GM12878 (cell line): ENCODE measurements around the gene TMEM120B. TPM values are rescaled to one million over a fixed set of nuclear protein-coding genes. Genes with fewer than 3 reads are reported as not detected.

Experiments
- HDGF ChIP-seq: fragments of 450-650 bp; IDR thresholded peaks from 2 replicates; pipeline ENCODE4 v1.6.1; 2016; ENCODE audit warnings: antibody characterized with exemption
- LARP7 ChIP-seq: fragments of 450-650 bp; IDR thresholded peaks from 2 replicates; pipeline ENCODE4 v1.6.1; 2017; ENCODE audit warnings: mild to moderate bottlenecking
- NFIC ChIP-seq: IDR thresholded peaks from 2 replicates; pipeline ENCODE4 v1.6.1; 2012; ENCODE audit warnings: low read depth, mild to moderate bottlenecking, inconsistent platforms, low read length, moderate library complexity
- NR2C2 ChIP-seq: IDR thresholded peaks from 2 replicates; pipeline ENCODE4 v1.6.1; 2011; ENCODE audit warnings: borderline replicate concordance, low read depth; ENCODE audit not compliant: control insufficient read depth, insufficient read length
- NRF1 ChIP-seq: conservative IDR thresholded peaks from 2 replicates; pipeline ENCODE4 v1.6.1; 2011; ENCODE audit warnings: mild to moderate bottlenecking, low read depth, low read length, improper control_type of control experiment
- POLR2AphosphoS5 ChIP-seq: IDR thresholded peaks from 2 replicates; pipeline ENCODE4 v1.6.1; 2011; ENCODE audit warnings: mild to moderate bottlenecking, low read length, inconsistent platforms
- POU2F2 ChIP-seq: IDR thresholded peaks from 3 replicates; pipeline ENCODE4 v1.6.1; 2011; ENCODE audit warnings: low read depth, mild to moderate bottlenecking, low read length, borderline replicate concordance
- RBBP5 ChIP-seq: fragments of 200-600 bp; sonication (generic); conservative IDR thresholded peaks from 2 replicates; pipeline ENCODE4 v1.6.1; 2016
- SMARCA5 ChIP-seq: fragments of 450-650 bp; IDR thresholded peaks from 2 replicates; pipeline ENCODE4 v1.6.1; 2017; ENCODE audit warnings: mild to moderate bottlenecking
- TBL1XR1 ChIP-seq: IDR thresholded peaks from 2 replicates; pipeline ENCODE4 v1.6.1; 2012; ENCODE audit warnings: low read depth, low read length, improper control_type of control experiment
- TCF3 ChIP-seq: IDR thresholded peaks from 2 replicates; pipeline ENCODE4 v1.6.1; 2012; ENCODE audit warnings: low read depth, mild to moderate bottlenecking, low read length, borderline replicate concordance; ENCODE audit not compliant: insufficient read depth
- ZBTB33 ChIP-seq: fragments of 450-650 bp; IDR thresholded peaks from 2 replicates; pipeline ENCODE4 v1.6.1; 2017; ENCODE audit warnings: mild to moderate bottlenecking
- ZZZ3 ChIP-seq: IDR thresholded peaks from 2 replicates; pipeline ENCODE4 v1.6.1; 2011; ENCODE audit warnings: low read depth; ENCODE audit not compliant: control insufficient read depth, insufficient read length
- polyA plus RNA-seq, 11 experiments: library from polyadenylated mRNA; depleted of rRNA in 4 of 11; unstranded in 6 of 11; stranded (reverse) in 5 of 11; fragments of >200 nt; fragmentation: Nextera tagmentation in 4 of 11; fragmentation: Illumina TruSeq in 1 of 11; extraction: Ambion mirVana in 4 of 11; extraction: Trizol in 1 of 11; gene quantifications; 1 replicate in 1 of 11; 2 replicates in 10 of 11; pipeline versions ENCODE4 v1.2.1 to v1.2.3, GENCODE V29; 2011 to 2016; ENCODE audit warnings: inconsistent platforms in 2 of 11, missing spikeins in 2 of 11, low read depth in 1 of 11
- total RNA-seq, 4 experiments: library from RNA; depleted of rRNA in 3 of 4; stranded (reverse); fragments of >200 nt in 3 of 4; fragmentation: Illumina TruSeq in 1 of 4; extraction: Trizol in 1 of 4; gene quantifications; 2 replicates each; pipeline versions ENCODE4 v1.2.1 to v1.2.3, GENCODE V29; 2013 to 2021
- TF ChIP-seq, protein P1 (sequence below): fragments of 450-650 bp; IDR thresholded peaks from 2 replicates; pipeline ENCODE4 v1.6.1; 2016; ENCODE audit warnings: mild to moderate bottlenecking
- TF ChIP-seq, protein P2 (sequence below): fragments of 450-650 bp; IDR thresholded peaks from 2 replicates; pipeline ENCODE4 v1.6.1; 2017; ENCODE audit warnings: mild to moderate bottlenecking, moderate library complexity
- TF ChIP-seq, protein P3 (sequence below): IDR thresholded peaks from 2 replicates; pipeline ENCODE4 v1.6.1; 2012; ENCODE audit warnings: low read depth, low read length, improper control_type of control experiment

Gene TMEM120B
- total and polyA plus RNA-seq, 10 of the 15 experiments (the other 5 are each of a cell fraction or from before 2014, with no cell fraction given): 4.0 to 26.2 (median 9.2) TPM

- TF ChIP-seq ZZZ3: no peak
- TF ChIP-seq NRF1: no peak
- no peak for TF ChIP-seq POU2F2
- no peak for TF ChIP-seq POLR2AphosphoS5
- TF ChIP-seq HDGF: 0 out of 2 replicates have a peak, but pooled peaks have one; percentile 54
- TF ChIP-seq NR2C2: no peak
- TF ChIP-seq, protein P1, sequence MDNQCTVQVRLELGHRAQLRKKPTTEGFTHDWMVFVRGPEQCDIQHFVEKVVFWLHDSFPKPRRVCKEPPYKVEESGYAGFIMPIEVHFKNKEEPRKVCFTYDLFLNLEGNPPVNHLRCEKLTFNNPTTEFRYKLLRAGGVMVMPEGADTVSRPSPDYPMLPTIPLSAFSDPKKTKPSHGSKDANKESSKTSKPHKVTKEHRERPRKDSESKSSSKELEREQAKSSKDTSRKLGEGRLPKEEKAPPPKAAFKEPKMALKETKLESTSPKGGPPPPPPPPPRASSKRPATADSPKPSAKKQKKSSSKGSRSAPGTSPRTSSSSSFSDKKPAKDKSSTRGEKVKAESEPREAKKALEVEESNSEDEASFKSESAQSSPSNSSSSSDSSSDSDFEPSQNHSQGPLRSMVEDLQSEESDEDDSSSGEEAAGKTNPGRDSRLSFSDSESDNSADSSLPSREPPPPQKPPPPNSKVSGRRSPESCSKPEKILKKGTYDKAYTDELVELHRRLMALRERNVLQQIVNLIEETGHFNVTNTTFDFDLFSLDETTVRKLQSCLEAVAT: 0 out of 2 replicates have a peak, but pooled peaks have one; percentile 24
- no peak for TF ChIP-seq TBL1XR1
- no peak for TF ChIP-seq ZBTB33
- TF ChIP-seq, protein P2, sequence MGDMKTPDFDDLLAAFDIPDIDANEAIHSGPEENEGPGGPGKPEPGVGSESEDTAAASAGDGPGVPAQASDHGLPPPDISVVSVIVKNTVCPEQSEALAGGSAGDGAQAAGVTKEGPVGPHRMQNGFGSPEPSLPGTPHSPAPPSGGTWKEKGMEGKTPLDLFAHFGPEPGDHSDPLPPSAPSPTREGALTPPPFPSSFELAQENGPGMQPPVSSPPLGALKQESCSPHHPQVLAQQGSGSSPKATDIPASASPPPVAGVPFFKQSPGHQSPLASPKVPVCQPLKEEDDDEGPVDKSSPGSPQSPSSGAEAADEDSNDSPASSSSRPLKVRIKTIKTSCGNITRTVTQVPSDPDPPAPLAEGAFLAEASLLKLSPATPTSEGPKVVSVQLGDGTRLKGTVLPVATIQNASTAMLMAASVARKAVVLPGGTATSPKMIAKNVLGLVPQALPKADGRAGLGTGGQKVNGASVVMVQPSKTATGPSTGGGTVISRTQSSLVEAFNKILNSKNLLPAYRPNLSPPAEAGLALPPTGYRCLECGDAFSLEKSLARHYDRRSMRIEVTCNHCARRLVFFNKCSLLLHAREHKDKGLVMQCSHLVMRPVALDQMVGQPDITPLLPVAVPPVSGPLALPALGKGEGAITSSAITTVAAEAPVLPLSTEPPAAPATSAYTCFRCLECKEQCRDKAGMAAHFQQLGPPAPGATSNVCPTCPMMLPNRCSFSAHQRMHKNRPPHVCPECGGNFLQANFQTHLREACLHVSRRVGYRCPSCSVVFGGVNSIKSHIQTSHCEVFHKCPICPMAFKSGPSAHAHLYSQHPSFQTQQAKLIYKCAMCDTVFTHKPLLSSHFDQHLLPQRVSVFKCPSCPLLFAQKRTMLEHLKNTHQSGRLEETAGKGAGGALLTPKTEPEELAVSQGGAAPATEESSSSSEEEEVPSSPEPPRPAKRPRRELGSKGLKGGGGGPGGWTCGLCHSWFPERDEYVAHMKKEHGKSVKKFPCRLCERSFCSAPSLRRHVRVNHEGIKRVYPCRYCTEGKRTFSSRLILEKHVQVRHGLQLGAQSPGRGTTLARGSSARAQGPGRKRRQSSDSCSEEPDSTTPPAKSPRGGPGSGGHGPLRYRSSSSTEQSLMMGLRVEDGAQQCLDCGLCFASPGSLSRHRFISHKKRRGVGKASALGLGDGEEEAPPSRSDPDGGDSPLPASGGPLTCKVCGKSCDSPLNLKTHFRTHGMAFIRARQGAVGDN: no peak
- TF ChIP-seq NFIC: no peak
- TF ChIP-seq, protein P3, sequence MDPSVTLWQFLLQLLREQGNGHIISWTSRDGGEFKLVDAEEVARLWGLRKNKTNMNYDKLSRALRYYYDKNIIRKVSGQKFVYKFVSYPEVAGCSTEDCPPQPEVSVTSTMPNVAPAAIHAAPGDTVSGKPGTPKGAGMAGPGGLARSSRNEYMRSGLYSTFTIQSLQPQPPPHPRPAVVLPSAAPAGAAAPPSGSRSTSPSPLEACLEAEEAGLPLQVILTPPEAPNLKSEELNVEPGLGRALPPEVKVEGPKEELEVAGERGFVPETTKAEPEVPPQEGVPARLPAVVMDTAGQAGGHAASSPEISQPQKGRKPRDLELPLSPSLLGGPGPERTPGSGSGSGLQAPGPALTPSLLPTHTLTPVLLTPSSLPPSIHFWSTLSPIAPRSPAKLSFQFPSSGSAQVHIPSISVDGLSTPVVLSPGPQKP: no peak
- peak; percentile 72; the same call in 1 of the 2 replicates for TF ChIP-seq SMARCA5
- no peak for TF ChIP-seq TCF3
- no peak for TF ChIP-seq RBBP5
- TF ChIP-seq LARP7: peak; percentile 69; the same call in 1 of the 2 replicates
Observed at GRCh38 chr12:121776190-121777098, 63.9 kb downstream of the TMEM120B start (continued).
